SU-DHL-6 (cell line): ENCODE measurements around the gene FMN1.

ENCODE experiments used
- CTCF ChIP-seq: fragments of 200-600 bp; sonication (generic); IDR thresholded peaks from one replicate; pipeline ENCODE4 v1.5.1; 2017; ENCODE audit warnings: antibody characterized with exemption, mild to moderate bottlenecking, low read length, moderate library complexity; ENCODE audit not compliant: insufficient read depth, poor library complexity, severe bottlenecking
- EZH2phosphoT487 ChIP-seq: fragments of 200-600 bp; sonication (generic), shearing (Covaris generic); conservative IDR thresholded peaks from 2 replicates; pipeline ENCODE4 v1.6.1; 2018; ENCODE audit warnings: mild to moderate bottlenecking, antibody characterized with exemption, low read length, moderate library complexity, mixed read lengths

GRCh38 chr15:32716216-32716914, 478.1 kb downstream of the FMN1 start:
- TF ChIP-seq CTCF (no peak), EZH2phosphoT487 (no peak)
